GM13977 (cell line): ENCODE measurements around the gene MYO1F.

Experiments used
- DNase-seq: peaks from one replicate; pipeline ENCODE4 v3.0.0; 2012; ENCODE audit warnings: low spot score
- CTCF ChIP-seq: IDR thresholded peaks from 2 replicates; pipeline ENCODE4 v1.5.1; 2012; ENCODE audit warnings: mild to moderate bottlenecking, control low read depth; ENCODE audit not compliant: insufficient read depth; ENCODE audit errors: extremely low read depth, missing control alignments
- in situ Hi-C: fragments of 300-500 bp; cut with MboI; formaldehyde crosslinking; loops from one replicate; pipeline ENCODE4 v1.12.0; 2022; ENCODE audit warnings: low sequenced_read_pairs, low pct_unique_long_range_greater_than_20kb, mixed read lengths, inconsistent platforms; ENCODE audit not compliant: unreplicated experiment

MYO1F gene

GRCh38 chr19:8610936-8611300 lies 33.7 kb upstream of the MYO1F start:
- no peak for TF ChIP-seq CTCF
- in situ Hi-C loops: no loop called here
- no peak for DNase-seq

DNA sequence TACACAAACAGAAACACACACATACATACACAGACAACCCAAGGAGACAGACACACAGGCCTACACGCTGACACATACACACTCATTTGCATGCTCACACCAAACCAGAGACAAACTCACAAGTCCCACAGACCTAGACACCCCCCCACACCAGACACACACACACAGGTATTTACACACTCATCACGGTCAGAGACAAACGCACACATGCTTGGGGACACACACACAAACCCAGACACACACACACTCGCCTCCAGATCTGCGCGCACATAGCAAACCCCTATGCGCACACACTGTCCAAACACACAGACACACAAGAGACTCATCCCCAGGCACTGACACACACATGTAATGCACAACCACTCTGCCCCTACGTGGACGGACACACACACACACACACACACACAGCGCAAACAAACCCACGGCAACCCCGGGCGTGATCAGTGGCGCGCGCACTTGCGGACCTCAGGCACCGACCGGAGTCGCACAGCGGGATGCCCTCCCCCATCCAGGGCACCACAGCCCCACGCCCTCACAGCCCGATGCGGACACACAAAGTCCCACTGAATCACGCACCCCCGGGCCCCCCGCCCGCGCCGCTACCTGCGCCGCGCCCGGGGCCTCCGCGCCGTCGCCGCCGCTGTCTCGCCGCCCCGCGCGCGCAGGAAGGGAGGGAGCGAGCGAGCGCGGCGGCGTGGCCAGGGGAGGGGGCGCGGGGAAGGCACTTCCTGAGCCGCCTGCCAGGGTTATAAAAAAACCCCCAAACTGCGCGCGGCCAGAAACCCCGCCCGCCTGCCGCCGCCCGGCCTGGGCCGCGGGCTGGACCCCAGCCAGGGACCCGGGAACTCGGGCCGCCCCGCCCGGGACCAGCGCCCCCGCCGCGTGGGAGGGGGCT lies 33.0 kb upstream of the MYO1F start, which contains the start of gene ADAMTS10:
Gene ADAMTS10 (minus strand): TSS at position 675 of the 895 bp plus-strand sequence. CDS start 5,005 bp downstream, outside the sequence.
- in situ Hi-C loops: no loop called here
- no peak for TF ChIP-seq CTCF
- peak; percentile 72 for DNase-seq

GRCh38 chr19:8609279-8610040 lies 32.2 kb upstream of the MYO1F start:
- in situ Hi-C loops: no loop called here
- peak; percentile 72 for DNase-seq
- TF ChIP-seq CTCF: no peak

DNA sequence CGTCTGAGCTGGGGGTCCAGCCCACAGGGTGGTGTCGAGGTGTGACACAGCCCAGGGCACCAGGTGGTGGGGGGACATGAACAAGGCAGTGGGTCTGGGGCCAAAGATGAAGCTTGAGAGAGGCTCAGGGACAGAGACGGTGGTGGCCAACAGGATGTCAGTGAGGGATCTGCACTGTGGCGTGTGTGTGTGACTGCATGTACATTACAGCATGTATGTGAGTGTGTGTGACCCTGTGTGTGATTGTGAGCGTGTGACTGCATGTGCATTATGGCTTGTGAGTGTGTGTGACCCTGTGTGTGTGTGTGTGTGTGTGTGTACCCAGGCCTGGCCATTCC lies 31.7 kb upstream of the MYO1F start:
- no peak for TF ChIP-seq CTCF
- DNase-seq: no peak
- in situ Hi-C loops: no loop called here

DNA sequence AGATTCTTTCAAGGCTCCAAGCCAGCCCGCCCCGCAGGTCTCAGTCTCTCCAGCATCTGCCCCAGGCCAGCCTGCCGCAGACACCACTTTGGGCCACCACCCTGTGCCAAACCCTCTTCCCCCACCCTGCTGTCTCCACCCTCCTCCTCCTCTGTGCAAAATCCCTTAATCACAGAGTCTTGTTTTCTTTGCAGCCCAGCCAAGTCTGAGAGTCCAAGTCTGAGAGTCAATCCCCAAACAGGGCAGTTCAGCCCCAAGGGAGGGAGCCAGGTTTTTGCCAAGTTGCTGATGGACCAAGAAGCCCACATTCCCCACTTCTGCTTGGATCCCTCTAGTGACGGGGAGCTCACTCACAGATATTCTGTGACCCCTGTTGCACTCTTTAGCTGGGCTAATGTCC lies 30.1 kb upstream of the MYO1F start:
- TF ChIP-seq CTCF: no peak
- DNase-seq: no peak
- in situ Hi-C loops: no loop called here

DNA sequence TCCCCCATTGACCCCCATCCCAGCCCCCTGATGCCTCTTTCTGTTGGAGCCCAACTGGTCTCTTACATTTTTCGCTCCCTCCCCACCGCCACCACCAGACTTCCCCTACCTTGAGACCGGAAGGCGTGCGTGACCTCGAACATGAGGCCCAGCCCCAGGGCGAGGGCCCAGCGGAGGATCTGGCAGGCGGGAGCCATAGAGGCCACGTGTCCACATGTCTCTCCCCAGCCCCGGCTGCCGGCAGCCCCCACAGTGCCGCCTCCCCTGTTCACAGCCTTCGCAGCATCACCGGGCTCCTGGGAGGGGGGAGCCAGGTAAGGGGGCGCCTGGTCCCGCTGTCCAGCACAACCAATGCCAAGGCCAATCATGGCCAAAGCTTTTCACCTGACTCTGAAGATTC lies 28.3 kb upstream of the MYO1F start:
- DNase-seq: no peak
- in situ Hi-C loops: no loop called here
- TF ChIP-seq CTCF: no peak
